ENCODE measurements around the gene PCDHGB4. TPM values are rescaled to one million over a fixed set of nuclear protein-coding genes. Genes with fewer than 3 reads are reported as not detected.
"Not testable (repeated sequence)": the region's sequence is repeated elsewhere in the genome, so short reads cannot be mapped to it uniquely, and the experiment has no call there.

The PCDHGB4 gene
- total RNA-seq, 4 donors from 2014 or later, result 1.2 to 3.8 (median 2.8) TPM

- no peaks in the 10 kb centered on the region for H3K36me3 ChIP-seq
- no peak for DNase-seq
- peaks cover 0 to 63% (median 0%) of the 10 kb centered on the region in 4 donors for H3K27me3 ChIP-seq
- H3K4me1 ChIP-seq, result peaks cover 0 to 1% (median 0%) of the 10 kb centered on the region in 3 donors
- peaks cover 0 to 94% (median 55%) of the 10 kb centered on the region in 3 donors for H3K9me3 ChIP-seq
- peak overlapping the region in 2 of 4 donors; percentile 17 to 31 for H3K4me3 ChIP-seq
- TF ChIP-seq POLR2A (IDR thresholded peaks at IDR 0.05) (no peak), CTCF (IDR thresholded peaks at IDR 0.05) (no peak)
- intact Hi-C loops (cut with DNase I), result no loop called here
- no peak overlapping the region for H3K27ac ChIP-seq
- WGBS, 2 donors, result 35 to 48% methylated on average over 27 to 28 of the region's 31 CpGs
Observed at GRCh38 chr5:141343953-141344463, 43.5 kb upstream of the PCDHGB4 start.

- Histone ChIP-seq H3K4me1 (no peaks in the 10 kb centered on the region), H3K9me3 (peaks cover 0 to 91% (median 48%) of the 10 kb centered on the region in 3 donors), H3K27me3 (peaks cover 0 to 60% (median 0%) of the 10 kb centered on the region in 4 donors), H3K27ac (no peak overlapping the region), H3K4me3 (no peak overlapping the region), H3K36me3 (no peaks in the 10 kb centered on the region)
- intact Hi-C loops (cut with DNase I), result no loop called here
- no peak for DNase-seq
- TF ChIP-seq CTCF (IDR thresholded peaks at IDR 0.05), result no peak
- TF ChIP-seq POLR2A (IDR thresholded peaks at IDR 0.05), result no peak
- 59 to 60% methylated on average over 11 to 17 of the region's 20 CpGs for WGBS, 2 donors
Observed at GRCh38 chr5:141345327-141345726, 42.2 kb upstream of the PCDHGB4 start.

GRCh38 chr5:141346017-141346416 lies 41.5 kb upstream of the PCDHGB4 start:
- H3K4me3 ChIP-seq; DNase-seq; H3K36me3 ChIP-seq; intact Hi-C loops (cut with DNase I); H3K27ac ChIP-seq; H3K4me1 ChIP-seq: not testable (repeated sequence)
- WGBS, 2 donors, result 35 to 60% methylated on average over 4 to 7 of the region's 35 CpGs
- H3K9me3 ChIP-seq, result peaks cover 0 to 91% (median 48%) of the 10 kb centered on the region in 3 donors
- peaks cover 0 to 62% (median 0%) of the 10 kb centered on the region in 4 donors for H3K27me3 ChIP-seq

- Histone ChIP-seq H3K4me3 (peak within 1 kb of the TSS in 2 of 4 donors; percentile 8 to 41), H3K36me3 (no peaks in the 10 kb centered on the region), H3K4me1 (no peaks in the 10 kb centered on the region), H3K27me3 (peaks cover 0 to 64% (median 0%) of the 10 kb centered on the region in 4 donors), H3K9me3 (peaks cover 0 to 95% (median 56%) of the 10 kb centered on the region in 3 donors), H3K27ac (no peak within 1 kb of the TSS)
- DNase-seq, result no peak
- 34 to 36% methylated on average over 21 to 26 of the region's 29 CpGs for WGBS, 2 donors
- intact Hi-C loops (cut with DNase I), result no loop called here
- TF ChIP-seq CTCF (IDR thresholded peaks at IDR 0.05) (peak in 3 of 6 experiments; percentile 8 to 45 (median 26)), POLR2A (IDR thresholded peaks at IDR 0.05) (no peak)
Observed at GRCh38 chr5:141349917-141350619, 37.4 kb upstream of the PCDHGB4 start, which contains the start of gene PCDHGB1. Gene PCDHGB1, plus strand, starts transcription at chr5:141350099. Its CDS starts 162 bp downstream, at chr5:141350261.

- peaks cover 0 to 57% (median 0%) of the 10 kb centered on the region in 4 donors for H3K27me3 ChIP-seq
- no peak overlapping the region for H3K4me3 ChIP-seq
- H3K4me1 ChIP-seq, result no peaks in the 10 kb centered on the region
- 26% methylated on average over 8 of the region's 36 CpGs; no CpG with 5 or more reads in 1 of the 2 donors for WGBS, 2 donors
- peaks cover 0 to 95% (median 66%) of the 10 kb centered on the region in 3 donors for H3K9me3 ChIP-seq
- H3K27ac ChIP-seq, result no peak overlapping the region
- intact Hi-C loops (cut with DNase I), result no loop called here
- TF ChIP-seq CTCF (IDR thresholded peaks at IDR 0.05) (no peak), POLR2A (IDR thresholded peaks at IDR 0.05) (no peak)
- no peak for DNase-seq
- no peaks in the 10 kb centered on the region for H3K36me3 ChIP-seq
Observed at GRCh38 chr5:141351591-141351990, 35.9 kb upstream of the PCDHGB4 start.

Measured in esophagus squamous epithelium (tissue), 5 donors.